GM18502 (cell line): Measurements from ENCODE around the gene PRM1.

Experiments used
- ATAC-seq: cut with Tn5 transposase; IDR thresholded peaks from one replicate; pipeline ENCODE4 v1.9.1; 2021; ENCODE audit warnings: mild to moderate bottlenecking; ENCODE audit not compliant: unreplicated experiment, poor library complexity

PRM1 gene

GRCh38 chr16:11315510-11315909 is 34.4 kb upstream of the PRM1 start:
- ATAC-seq, result no peak

GRCh38 chr16:11314309-11314894 is 33.3 kb upstream of the PRM1 start:
- ATAC-seq, result no peak

DNA sequence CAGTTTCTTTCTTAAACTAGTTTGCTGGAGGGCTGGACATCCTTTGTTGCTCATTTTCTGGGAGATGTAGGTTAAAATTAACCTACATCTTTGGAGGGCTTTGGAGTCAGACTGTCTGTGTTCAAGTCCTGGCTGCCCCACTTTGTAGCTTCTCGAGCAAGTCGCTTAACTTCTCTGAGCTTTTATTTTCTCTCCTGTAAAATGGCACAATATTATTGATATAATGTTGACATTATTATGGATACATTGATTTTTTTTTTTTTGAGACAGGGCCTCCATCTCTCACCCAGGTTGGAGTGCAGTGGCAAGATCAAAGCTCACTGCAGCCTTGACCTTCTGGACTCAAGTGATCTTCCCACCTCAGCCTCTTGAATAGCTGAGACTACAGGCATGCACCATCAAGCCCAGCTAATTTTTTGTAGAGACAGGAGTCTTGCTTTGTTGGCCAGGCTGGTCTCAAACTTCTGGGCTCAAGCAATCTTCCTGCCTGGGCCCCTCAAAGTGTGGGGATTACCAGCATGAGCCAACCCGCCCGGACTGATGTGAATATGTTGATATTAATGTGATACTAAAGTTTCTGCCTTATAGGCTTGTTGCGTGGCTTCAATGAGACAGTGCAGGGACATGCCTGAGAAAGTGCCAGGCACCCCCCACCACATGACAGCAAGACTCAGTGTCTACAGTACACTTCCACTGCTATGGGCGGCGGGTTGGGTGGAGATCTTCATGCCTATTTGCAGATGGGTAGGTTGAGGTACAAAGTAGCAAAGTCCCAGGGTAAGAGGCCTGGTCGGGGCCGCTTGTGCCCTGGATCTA is 32.6 kb upstream of the PRM1 start:
- no peak for ATAC-seq

GRCh38 chr16:11312718-11313492 is 31.8 kb upstream of the PRM1 start:
- ATAC-seq, result no peak

- ATAC-seq, result peak; percentile 43
Measured at GRCh38 chr16:11310997-11311561, 29.9 kb upstream of the PRM1 start.

DNA sequence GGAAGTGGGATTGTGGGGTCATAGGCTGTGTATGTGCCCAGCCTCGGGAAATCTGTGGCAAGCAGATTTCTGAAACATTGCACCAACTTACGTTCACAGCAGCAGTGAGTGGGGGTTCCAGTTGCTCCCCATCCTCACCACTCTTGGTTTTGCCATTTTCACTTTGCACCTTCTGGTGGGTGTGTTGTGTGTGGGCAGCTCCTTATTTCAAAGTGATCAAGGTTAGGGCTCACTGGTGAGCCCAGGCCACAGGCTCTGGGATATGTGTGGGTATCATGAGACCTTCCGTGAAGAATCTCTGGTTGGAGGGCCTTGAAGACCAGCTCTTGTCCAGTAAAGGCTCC is 29.5 kb upstream of the PRM1 start:
- ATAC-seq, result no peak

DNA sequence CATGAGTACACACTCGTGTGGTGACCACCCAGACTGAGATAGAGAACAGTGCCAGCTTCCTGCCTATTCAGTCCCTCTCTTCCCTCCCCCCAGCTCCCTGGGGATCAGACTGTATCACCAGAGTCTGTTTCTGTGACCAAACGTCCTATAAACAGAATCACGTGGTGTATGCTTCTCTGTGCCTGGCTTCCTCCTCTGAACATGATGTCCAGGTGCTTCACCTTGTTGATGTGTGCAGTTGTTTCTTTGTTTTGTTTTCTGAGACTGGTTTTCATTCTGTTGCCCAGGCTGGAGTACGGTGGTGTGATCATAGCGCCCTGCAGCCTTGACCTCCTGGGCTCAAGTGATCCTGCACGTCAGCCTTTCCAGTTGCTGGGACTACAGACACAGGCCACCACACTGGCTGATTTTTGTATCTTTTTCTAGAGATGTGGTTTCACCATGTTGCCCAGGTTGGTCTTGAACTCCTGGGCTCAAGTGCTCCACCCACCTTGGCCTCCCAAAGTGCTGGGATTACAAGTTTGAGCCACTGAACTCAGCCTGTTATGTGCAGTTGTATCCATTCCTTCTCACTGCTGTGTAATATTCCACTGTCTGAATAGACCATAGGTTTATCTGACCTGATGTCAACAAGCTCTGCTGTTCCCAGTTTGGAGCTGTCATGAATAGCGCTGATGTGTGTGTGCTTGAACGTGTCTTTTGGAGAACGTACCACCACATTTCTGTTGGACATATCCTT is 28.9 kb upstream of the PRM1 start:
- peak; percentile 53 for ATAC-seq

DNA sequence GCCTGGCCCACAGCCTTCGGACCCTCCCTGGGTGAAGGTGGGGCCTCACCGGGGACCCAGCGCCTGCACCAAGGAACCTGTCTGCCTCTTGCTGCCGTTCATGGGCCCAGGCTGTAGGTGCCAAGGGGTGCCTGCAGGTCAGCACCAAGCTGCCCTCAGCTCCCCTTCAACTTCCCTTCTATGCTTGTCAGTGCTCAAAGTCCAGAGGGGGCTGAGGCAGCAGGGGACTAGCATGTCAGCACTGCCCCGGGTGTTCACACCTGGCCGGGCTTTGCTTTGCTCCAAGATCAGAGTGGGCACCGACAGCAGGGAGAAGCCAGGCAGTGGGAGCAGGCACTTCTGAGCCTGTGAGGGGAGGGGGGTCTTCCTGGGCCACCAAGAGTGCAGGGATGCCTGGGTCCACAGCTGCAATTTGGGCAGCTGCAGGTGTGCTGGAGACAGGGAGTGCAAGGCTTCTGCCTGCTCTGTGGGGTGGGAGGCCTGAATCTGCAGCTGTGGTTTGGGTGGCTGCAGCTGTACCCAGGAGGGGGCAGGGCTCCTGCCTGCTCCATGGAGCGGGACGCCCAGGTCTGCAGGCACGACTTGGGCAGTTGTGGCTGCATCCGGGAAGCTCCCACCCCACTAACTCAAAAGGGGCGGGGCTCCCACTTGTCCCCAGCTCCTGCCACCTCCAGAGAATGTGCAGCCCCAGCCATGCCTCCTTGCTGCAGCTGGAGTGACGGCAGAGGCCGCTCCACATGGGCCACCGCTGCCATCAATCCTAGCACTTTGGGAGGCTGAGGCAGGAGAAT is 27.6 kb upstream of the PRM1 start:
- no peak for ATAC-seq

GRCh38 chr16:11307639-11308492 is 26.7 kb upstream of the PRM1 start:
- no peak for ATAC-seq

- no peak for ATAC-seq
Measured at GRCh38 chr16:11306997-11307638, 26.0 kb upstream of the PRM1 start.

DNA sequence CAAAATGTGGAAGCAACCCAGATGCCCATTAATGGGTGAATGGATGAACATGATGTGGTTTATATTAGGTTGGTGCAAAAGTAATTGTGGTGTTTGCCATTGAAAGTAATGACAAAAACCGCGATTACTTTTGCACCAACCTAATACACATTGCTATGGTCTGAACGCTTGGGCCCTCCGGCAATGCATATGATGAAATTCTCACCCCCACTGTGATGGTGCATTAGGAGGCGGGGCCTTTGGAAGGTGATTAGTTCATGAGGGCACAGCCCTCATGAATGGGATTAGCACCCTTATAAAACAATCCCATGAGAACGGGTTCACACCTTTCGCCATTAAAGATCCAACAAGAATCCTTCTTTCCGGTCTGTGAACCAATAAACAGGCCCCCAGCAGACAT is 25.3 kb upstream of the PRM1 start:
- ATAC-seq, result no peak

GRCh38 chr16:11303405-11304138 is 22.4 kb upstream of the PRM1 start:
- ATAC-seq, result no peak

GRCh38 chr16:11302977-11303376 is 21.8 kb upstream of the PRM1 start:
- ATAC-seq, result no peak

DNA sequence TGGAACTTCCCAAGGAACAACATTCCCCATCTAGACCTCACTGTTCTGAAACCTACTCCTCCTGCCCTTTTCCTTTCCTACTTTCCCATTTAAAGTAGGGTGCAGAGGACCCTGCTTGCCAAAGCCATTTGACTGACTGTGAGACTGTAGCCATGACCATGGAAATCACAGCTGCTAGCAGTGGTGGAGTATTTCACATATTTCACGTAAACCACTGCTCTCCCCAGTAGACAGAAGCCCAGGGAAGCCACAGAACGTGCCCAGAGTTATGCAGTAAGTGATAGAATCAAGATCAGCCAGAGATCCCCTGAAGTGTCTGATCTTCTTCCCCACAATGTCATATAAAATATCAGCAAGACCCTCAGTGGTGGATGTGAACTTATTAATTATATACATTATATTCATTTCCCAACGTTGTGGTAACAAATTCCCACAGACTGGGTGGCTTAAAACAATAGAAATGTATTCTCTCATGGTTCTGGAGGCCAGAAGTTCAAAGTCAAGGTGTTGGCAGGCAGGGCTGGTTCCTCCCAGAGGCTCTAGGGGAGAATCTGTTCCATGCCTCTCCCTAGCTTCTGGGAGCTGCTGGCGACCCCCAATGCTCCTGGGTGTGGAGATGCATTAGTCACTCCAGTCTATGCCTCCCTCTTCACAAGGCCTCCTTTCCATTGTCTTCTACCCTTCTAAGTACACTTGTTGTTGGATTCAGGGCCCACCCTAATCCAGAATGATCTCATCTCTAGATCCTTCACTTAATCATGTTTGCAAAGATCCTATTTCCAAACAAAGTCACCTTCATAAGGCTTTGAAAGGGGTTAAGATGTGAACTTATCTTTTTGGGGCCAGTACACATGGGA is 20.7 kb upstream of the PRM1 start:
- no peak for ATAC-seq

DNA sequence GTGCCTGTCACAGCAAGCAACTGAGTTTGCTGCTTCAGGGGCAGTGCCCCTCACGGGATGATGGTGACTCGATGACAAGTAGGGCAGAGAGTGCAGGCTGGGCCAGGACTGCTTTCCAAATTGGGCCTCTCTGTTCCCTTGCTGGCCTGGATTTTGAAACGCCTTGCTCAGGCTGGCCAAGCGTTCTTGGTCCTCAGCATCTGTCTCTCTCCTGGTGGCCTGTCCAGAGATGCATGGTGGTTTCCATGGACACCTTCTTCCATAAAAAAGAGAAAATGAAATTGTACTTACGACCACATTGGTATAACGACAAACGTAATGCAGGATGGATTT is 19.4 kb upstream of the PRM1 start:
- no peak for ATAC-seq

DNA sequence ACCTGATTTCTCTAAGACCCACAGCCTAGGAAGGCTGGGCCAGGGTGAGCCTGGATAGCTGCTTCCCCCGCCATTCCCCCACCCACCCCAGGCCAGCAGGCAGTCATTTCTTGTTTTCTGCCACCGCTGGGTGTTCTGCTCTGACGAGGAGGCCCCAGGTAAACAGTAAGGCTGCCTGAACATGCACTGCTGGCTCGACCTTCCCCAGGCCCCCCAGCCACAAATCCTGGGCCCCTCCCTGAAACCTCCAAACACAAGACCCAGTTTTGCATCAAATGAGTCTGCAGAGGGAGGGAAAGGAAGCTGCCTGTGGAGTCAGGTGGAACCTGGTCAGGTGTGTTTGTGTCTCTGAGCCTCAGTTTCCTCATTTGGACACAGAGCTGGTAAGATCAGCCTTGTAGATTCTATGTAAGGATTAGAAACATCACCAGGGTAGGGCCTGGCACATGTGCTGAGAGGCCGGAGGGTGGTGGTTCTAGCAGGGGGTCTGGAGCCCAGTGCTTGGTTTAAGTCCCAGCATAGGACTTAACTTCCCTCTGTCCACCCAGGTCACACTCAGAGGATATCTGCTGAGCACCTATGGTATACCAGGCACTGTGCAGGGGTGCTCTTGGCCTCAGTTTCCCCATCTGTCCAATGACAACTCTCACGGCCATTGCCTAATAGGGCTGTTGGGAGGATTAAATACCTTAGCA is 18.9 kb upstream of the PRM1 start:
- no peak for ATAC-seq
